ENCODE measurements around the gene SNX27. TPM values are rescaled to one million over a fixed set of nuclear protein-coding genes. Genes with fewer than 3 reads are reported as not detected.
"Not testable (repeated sequence)": the region's sequence is repeated elsewhere in the genome, so short reads cannot be mapped to it uniquely, and the experiment has no call there.

Gene SNX27
- total and polyA plus RNA-seq, 2 donors (not counting 3 experiments of a cell fraction or from before 2014, with no cell fraction given), result 8.1 to 24.9 TPM

- BruUV-seq (replicated peaks), result no TSS peak
- H3K79me2 ChIP-seq (ENCODE audit: control insufficient read depth, insufficient read depth, low read length), result peaks cover 23% of the 10 kb centered on the region
- CTCF ChIA-PET, result no interaction called here
Observed at GRCh38 chr1:151618470-151618869, 6.6 kb downstream of the SNX27 start.

DNA sequence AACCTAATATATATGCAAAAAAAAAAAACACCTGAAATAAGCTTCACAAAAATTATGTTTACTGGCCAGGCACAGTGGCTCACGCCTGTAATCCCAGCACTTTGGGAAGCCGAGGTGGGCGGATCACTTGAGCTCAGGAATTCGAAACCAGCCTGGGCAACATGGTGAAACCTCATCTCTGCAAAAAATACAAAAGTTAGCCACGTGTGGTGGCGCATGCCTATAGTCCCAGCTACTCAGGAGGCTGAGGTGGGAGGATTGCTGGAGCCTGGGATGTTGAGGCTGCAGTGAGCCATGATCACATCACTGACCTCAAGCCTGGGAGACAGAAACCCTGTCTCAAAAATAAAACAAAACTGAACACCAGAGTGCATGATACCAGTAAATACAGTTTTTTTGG is 7.1 kb downstream of the SNX27 start:
- intact Hi-C loops (cut with micrococcal nuclease); H3K36me3 ChIP-seq (ENCODE audit: control insufficient read depth in 2 of 2, extremely low read depth in 1 of 2, insufficient read depth in 2 of 2, low read length in 2 of 2); H3K4me1 ChIP-seq (ENCODE audit: control insufficient read depth, extremely low read depth, insufficient read depth, low read length); H3K27me3 ChIP-seq (ENCODE audit: control insufficient read depth in 2 of 2, insufficient read depth in 2 of 2, low read length in 2 of 2); dilution Hi-C loops (cut with MboI; ENCODE audit: extremely low pct_ligation_motif_present, low sequenced_read_pairs); BruUV-seq (replicated peaks); H3K9me3 ChIP-seq (replicated peaks; ENCODE audit: control insufficient read depth, insufficient read depth, low read length); DNase-seq (ENCODE audit: low read depth, low spot score); FAIRE-seq; H3K4me2 ChIP-seq (ENCODE audit: insufficient read depth, low read length); H3K9ac ChIP-seq (replicated peaks; ENCODE audit: extremely low read depth, insufficient read depth, low read length); H2AFZ ChIP-seq (ENCODE audit: low read depth, low read length); H3K4me3 ChIP-seq (replicated peaks in 1 of 3; ENCODE audit: insufficient read depth in 1 of 3, low read depth in 1 of 3, low read length in 3 of 3); H4K20me1 ChIP-seq (replicated peaks; ENCODE audit: control insufficient read depth, extremely low read depth, insufficient read depth, low read length); H3K27ac ChIP-seq (ENCODE audit: insufficient read depth, low read depth, low read length); H3K9me1 ChIP-seq (replicated peaks; ENCODE audit: control insufficient read depth, extremely low read depth, insufficient read depth, low read length): not testable (repeated sequence)
- ChIA-PET POLR2A (interaction anchor here (0.6 kb wide), 1 partner anchor 165 kb away, joined by 7 read pairs; no protein-coding TSS in a partner anchor), CTCF (interaction anchor here (0.9 to 1.9 kb wide), 7 partner anchors 9 to 217 kb away, joined by 3 to 8 read pairs (median 4); no protein-coding TSS in a partner anchor)
- peaks cover 21% of the 10 kb centered on the region for H3K79me2 ChIP-seq (ENCODE audit: control insufficient read depth, insufficient read depth, low read length)

More at GRCh38 chr1:151618470-151618869, 6.6 kb downstream of the SNX27 start:
- H3K9me3 ChIP-seq (replicated peaks; ENCODE audit: control insufficient read depth, insufficient read depth, low read length), result no peaks in the 10 kb centered on the region
- intact Hi-C loops (cut with micrococcal nuclease), result no loop called here
- dilution Hi-C loops (cut with MboI; ENCODE audit: extremely low pct_ligation_motif_present, low sequenced_read_pairs), result no loop called here
- H3K4me2 ChIP-seq (ENCODE audit: insufficient read depth, low read length), result no peak overlapping the region
- no peak for DNase-seq (ENCODE audit: low read depth, low spot score)
- H3K9ac ChIP-seq (replicated peaks; ENCODE audit: extremely low read depth, insufficient read depth, low read length), result no peak overlapping the region
- H2AFZ ChIP-seq (ENCODE audit: low read depth, low read length), result no peak overlapping the region
- no peak overlapping the region for H3K27ac ChIP-seq (ENCODE audit: insufficient read depth, low read depth, low read length)
- H3K4me3 ChIP-seq (replicated peaks in 1 of 3; ENCODE audit: insufficient read depth in 1 of 3, low read depth in 1 of 3, low read length in 3 of 3), result no peak overlapping the region
- H3K36me3 ChIP-seq (ENCODE audit: control insufficient read depth in 2 of 2, extremely low read depth in 1 of 2, insufficient read depth in 2 of 2, low read length in 2 of 2), result no peaks in the 10 kb centered on the region
- H3K4me1 ChIP-seq (ENCODE audit: control insufficient read depth, extremely low read depth, insufficient read depth, low read length), result peaks cover 2% of the 10 kb centered on the region
- no peaks in the 10 kb centered on the region for H3K27me3 ChIP-seq (ENCODE audit: control insufficient read depth in 2 of 2, insufficient read depth in 2 of 2, low read length in 2 of 2)
- H3K9me1 ChIP-seq (replicated peaks; ENCODE audit: control insufficient read depth, extremely low read depth, insufficient read depth, low read length), result no peaks in the 10 kb centered on the region
- POLR2A ChIA-PET, result interaction anchor here (0.6 kb wide), 1 partner anchor 166 kb away, joined by 7 read pairs; no protein-coding TSS in a partner anchor
- FAIRE-seq, result no peak
- H4K20me1 ChIP-seq (replicated peaks; ENCODE audit: control insufficient read depth, extremely low read depth, insufficient read depth, low read length), result no peaks in the 10 kb centered on the region
- TF ChIP-seq CTCF (IDR thresholded peaks at IDR 0.05; ENCODE audit: extremely low read depth in 1 of 2, insufficient read depth in 1 of 2, low read depth in 1 of 2, low read length in 2 of 2) (no peak), MAX (IDR thresholded peaks at IDR 0.05; ENCODE audit: insufficient read depth, insufficient read length) (no peak), POLR2A (IDR thresholded peaks at IDR 0.05; ENCODE audit: low read depth, low read length) (no peak), FOS (IDR thresholded peaks at IDR 0.05; ENCODE audit: borderline replicate concordance, insufficient read depth, low read length) (no peak), EZH2 (IDR thresholded peaks at IDR 0.05; ENCODE audit: borderline replicate concordance, low read depth, low read length, severe bottlenecking) (no peak), GATA2 (IDR thresholded peaks at IDR 0.05; ENCODE audit: insufficient read depth, insufficient read length, low read depth, low read length) (no peak), POLR2AphosphoS5 (IDR thresholded peaks at IDR 0.05; ENCODE audit: insufficient read depth, low read depth, low read length) (no peak), JUN (IDR thresholded peaks at IDR 0.05; ENCODE audit: borderline replicate concordance, insufficient read depth, insufficient read length, low read depth) (no peak), MYC (IDR thresholded peaks at IDR 0.05; ENCODE audit: low read depth, low read length) (no peak)

All from endothelial cell of umbilical vein (primary cell).